Measurements from ENCODE around the gene FBLN1.
"Not testable (repeated sequence)": the region's sequence is repeated elsewhere in the genome, so short reads cannot be mapped to it uniquely, and the experiment has no call there.

The FBLN1 gene

DNA sequence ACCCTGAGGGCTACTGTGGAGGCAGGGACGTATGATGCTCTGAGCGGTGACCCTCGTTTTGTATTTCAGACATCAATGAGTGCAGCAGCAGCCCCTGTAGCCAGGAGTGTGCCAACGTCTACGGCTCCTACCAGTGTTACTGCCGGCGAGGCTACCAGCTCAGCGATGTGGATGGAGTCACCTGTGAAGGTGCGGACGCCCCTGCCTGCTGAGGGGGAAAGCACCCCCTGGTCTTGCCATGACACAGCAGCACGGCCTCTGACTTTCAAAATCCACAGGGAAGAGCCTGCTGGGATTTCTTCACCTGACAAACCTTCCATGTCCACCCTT is 44.3 kb downstream of the FBLN1 start:
- in situ Hi-C loops (cut with MboI; ENCODE audit: low sequenced_read_pairs), result no loop called here

GRCh38 chr22:45547731-45548130 is 45.0 kb downstream of the FBLN1 start:
- in situ Hi-C loops (cut with MboI; ENCODE audit: low sequenced_read_pairs), result no loop called here

DNA sequence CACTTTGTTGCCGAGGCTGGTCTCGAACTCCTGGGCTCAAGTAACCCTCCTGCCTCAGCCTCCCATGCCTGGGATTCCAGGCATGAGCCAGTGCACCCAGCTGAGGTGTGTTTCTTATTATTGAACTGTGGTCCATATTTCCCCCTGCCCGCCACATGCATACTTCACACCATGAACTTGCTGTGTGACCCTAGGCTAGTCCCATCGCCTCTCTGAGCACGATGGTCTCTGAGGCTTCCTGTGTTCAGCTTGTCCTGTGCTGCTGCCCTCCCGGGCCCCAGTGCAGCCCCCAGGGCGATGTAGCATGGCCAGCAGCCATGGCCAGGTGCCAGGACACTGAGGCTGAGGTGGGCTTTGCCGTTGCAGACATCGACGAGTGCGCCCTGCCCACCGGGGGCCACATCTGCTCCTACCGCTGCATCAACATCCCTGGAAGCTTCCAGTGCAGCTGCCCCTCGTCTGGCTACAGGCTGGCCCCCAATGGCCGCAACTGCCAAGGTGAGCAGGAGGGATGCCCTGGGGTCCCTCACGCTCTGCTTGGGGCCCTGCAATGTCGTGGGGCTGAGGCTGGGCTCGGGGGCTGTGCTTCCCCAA is 45.7 kb downstream of the FBLN1 start:
- in situ Hi-C loops (cut with MboI; ENCODE audit: low sequenced_read_pairs), result no loop called here

DNA sequence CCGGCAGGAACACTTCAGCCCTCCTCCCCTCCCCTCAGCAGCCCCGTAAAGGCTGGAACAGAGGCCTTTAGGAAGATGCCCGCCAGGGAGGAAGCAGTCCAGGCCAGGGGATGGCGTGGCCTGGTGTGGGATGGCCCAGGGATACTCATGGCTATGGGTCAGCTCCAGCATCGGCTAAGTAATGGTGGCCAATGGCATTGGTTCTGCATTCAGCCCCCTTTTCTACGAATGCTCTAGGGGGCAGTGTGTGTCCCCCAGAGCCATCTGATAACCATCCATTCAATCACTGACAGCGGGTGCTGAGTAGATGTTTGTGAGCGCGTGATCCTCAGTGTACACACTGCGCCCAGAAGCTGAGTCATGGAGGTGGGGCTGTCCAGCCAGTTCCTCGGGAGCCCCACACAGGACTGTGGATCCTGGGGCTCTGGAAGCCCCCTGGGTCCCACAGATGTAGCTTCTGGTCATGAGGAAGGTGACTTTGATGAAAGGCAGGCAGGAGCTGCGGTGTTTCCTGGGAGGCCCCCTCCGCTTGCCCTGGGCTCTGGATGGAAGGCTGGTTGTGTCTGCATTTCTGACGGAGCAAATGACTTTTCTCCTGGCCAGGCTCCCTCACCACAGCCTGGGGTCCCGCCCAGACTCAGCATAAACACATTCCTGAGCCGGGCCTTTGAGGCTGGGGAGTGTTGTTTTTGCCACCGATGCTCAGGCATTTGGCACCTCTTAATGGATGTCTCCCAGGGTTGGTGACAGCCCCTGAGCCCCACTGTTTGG is 46.5 kb downstream of the FBLN1 start:
- in situ Hi-C loops (cut with MboI; ENCODE audit: low sequenced_read_pairs), result no loop called here

GRCh38 chr22:45549762-45550378 is 47.2 kb downstream of the FBLN1 start:
- in situ Hi-C loops (cut with MboI; ENCODE audit: low sequenced_read_pairs), result no loop called here

- in situ Hi-C loops (cut with MboI; ENCODE audit: low sequenced_read_pairs), result no loop called here
Measured at GRCh38 chr22:45550416-45550815, 47.7 kb downstream of the FBLN1 start.

DNA sequence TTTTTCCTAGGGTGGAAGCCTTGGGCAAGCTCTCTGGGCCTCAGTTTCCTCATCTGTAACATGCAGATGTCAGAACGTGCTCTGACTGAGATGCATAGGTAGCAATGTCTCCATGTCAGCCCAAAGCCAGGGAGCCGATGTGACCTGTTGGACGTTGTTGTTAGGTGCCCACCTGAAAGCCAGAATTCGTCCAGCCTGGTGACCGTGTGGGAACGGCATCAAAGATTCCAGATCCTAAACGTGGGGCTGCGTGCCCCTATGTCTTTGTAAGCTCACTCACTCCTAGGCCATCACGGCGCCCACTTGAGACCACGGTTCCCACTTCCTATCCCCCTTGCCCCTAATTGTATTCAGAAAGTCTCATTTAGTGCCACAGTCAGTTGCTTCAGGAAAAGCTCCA is 48.2 kb downstream of the FBLN1 start:
- in situ Hi-C loops (cut with MboI; ENCODE audit: low sequenced_read_pairs), result no loop called here

- in situ Hi-C loops (cut with MboI; ENCODE audit: low sequenced_read_pairs), result no loop called here
Measured at GRCh38 chr22:45551310-45552016, 48.8 kb downstream of the FBLN1 start.

- in situ Hi-C loops (cut with MboI; ENCODE audit: low sequenced_read_pairs), result no loop called here
Measured at GRCh38 chr22:45552017-45552411, 49.3 kb downstream of the FBLN1 start.

DNA sequence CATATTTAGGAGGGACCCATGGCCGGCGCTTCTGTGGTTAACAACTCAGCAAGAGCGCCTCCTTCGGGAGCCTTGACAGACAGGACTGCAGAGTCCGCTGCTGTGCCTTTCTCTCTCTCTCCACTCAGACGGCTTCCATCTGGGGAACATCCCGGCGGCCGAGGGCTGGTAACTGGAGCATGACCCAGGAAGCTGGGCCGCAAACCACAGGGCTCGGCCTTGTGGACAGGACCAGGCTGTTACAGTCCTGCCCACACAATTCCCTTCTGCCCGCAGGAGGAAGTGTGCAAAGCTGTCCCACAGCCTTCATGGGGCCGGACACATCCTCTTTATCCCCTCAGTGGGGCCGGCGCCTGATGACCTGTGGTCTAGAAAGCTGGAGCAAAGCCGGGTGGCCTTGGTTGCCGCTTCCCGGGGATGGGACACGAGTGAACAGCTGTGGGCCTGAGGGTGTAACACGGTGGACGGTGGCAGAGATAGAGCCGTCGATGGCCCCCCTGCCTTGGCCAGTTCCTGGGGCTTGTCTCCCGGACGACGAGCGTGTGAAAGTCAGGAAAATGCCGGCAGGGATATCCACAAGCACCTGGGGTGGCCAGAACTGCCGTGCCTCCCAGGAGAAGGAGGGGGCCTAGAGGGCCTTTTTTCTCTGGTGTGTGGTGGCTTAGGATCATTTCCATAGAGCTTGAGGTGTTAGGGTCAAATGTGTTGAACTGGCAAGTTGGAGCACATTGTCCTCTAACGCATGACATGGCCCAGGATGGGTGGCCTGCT is 50.1 kb downstream of the FBLN1 start:
- in situ Hi-C loops (cut with MboI; ENCODE audit: low sequenced_read_pairs), result no loop called here

GRCh38 chr22:45553351-45554039 is 50.8 kb downstream of the FBLN1 start:
- in situ Hi-C loops (cut with MboI; ENCODE audit: low sequenced_read_pairs), result no loop called here

- in situ Hi-C loops (cut with MboI; ENCODE audit: low sequenced_read_pairs), result no loop called here
Measured at GRCh38 chr22:45554040-45554406, 51.3 kb downstream of the FBLN1 start.

- in situ Hi-C loops (cut with MboI; ENCODE audit: low sequenced_read_pairs), result no loop called here
Measured at GRCh38 chr22:45554861-45555260, 52.2 kb downstream of the FBLN1 start.

DNA sequence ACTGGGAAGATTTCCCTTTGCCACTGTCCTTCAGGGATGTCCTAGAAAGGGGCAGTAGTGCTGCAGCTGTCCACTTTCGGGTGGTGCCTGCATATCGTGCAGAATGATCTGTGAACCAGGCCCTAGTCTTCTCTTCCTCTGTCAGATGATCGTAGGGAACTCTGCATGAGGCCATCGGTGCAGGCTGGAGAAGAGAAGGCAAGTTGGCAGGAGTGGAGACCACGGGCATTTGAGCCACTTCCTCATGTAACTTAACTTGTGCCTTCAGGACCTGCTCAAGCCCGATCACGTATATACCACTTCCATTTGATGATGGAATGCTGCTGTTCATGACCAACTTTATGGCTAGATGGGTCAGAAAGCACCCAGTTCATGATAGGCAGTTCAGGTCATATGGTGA is 55.2 kb downstream of the FBLN1 start:
- in situ Hi-C loops (cut with MboI; ENCODE audit: low sequenced_read_pairs), result not testable (repeated sequence)

DNA sequence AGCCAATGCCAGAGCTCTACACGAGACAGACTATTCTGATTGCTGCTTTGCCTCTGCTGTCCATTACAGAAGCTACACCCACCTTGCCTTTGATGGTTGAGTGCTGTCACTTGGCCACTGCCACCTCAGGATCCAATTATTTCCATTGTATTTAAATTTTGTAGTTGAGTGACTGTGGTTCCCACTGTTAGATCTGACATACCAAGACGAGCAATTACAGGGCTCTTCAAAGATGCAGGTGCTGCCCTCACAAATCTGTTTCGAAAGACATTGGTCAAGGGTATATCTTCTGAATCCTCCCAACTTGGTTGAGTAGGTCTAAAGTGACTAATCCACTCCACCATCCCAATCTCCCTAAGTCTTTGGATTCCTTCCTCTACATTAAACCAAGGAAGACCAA is 57.4 kb downstream of the FBLN1 start:
- in situ Hi-C loops (cut with MboI; ENCODE audit: low sequenced_read_pairs), result not testable (repeated sequence)

DNA sequence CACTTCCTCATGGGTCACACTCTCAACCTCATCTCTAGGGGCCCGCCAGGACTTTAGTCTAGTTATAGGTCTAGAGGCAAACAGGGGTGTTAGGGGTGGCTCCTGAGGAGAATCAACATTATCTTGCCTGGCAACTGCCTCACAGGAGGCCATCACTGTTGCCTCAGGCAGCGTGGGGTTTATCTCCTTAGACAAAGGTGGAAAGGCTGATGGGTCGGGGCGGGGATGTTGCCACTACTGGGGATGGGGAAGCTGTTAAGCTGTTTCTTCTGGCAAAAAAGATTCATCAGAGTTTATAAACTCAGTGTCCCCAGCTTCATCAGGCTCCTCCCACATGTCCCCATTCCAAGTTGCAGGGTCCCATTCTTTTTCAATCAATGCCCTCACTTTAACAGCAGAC is 58.1 kb downstream of the FBLN1 start:
- in situ Hi-C loops (cut with MboI; ENCODE audit: low sequenced_read_pairs), result not testable (repeated sequence)

DNA sequence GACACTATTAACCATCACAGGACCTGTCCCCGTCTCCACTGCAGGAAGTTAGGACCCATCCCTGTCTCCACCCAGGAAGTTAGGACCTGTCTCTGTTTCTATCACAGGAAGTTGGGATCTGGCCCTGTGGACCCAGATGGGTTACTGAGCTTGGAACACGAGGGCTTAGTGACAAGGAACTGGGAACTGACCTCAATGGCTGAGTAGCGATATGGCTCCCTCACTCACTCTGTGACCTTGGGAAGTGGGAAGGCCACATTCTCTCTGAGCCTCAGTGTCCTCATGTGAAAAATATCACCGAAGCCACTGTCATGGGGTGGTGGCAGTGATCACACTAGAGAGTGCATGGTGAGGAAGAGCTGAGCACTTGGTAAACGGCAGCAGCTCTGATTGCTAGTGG is 59.4 kb downstream of the FBLN1 start:
- in situ Hi-C loops (cut with MboI; ENCODE audit: low sequenced_read_pairs), result no loop called here

- in situ Hi-C loops (cut with MboI; ENCODE audit: low sequenced_read_pairs), result no loop called here
Measured at GRCh38 chr22:45562537-45563361, 60.1 kb downstream of the FBLN1 start.

DNA sequence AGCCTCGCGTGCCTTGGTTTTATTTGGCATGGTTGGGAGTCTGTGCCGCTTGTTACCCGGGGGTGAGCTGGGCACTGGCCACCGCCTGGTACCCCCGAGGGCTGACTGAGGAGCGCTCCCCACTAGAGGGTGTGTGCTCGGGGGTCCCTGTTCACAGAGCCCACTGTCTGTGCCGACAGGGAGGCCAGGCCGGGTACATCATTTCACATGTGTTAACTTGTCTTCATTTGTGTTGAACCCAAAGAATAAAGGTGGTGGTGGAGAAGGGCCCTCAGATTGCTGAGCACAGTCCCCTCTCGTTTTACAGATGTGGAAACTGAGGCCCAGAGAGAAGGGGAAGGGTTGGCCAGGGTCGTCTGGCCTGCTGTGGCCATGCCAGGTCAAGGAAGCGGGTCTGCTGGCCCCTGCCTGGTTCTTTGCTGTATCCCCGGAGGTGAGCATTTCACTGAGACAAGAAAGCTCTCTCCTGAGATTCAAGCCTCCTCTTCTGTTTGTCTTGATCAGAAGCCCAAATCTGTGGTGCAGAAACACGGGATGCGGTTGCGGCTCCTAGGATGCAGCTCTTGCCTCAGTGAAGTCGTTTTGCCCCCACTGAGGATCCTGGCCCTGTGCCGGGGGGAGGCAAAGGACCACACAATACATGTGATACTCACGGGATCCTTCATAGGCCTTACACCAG is 60.8 kb downstream of the FBLN1 start:
- in situ Hi-C loops (cut with MboI; ENCODE audit: low sequenced_read_pairs), result no loop called here
